Esophagus squamous epithelium (tissue), 5 donors: ENCODE data around the gene ABCC2. TPM values are rescaled to one million over a fixed set of nuclear protein-coding genes. Genes with fewer than 3 reads are reported as not detected.

ENCODE experiments used
- DNase-seq: peaks from one replicate; lab custom pipeline; 2025; lab: John Stamatoyannopoulos, UW
- H3K27ac ChIP-seq, 4 donors: fragments of 200-600 bp; sonication (generic); one replicate each; pipeline ENCODE4 v1.5.1; 2016 to 2019; ENCODE audit warnings: mild to moderate bottlenecking in 1 of 4
- H3K27me3 ChIP-seq, 4 donors: fragments of 200-600 bp; sonication (generic); 1 replicate in 3 of 4; 2 replicates in 1 of 4; pipeline versions ENCODE4 v1.5.1 to v1.6.0; 2017 to 2021; ENCODE audit warnings: antibody characterized with exemption in 1 of 4
- H3K36me3 ChIP-seq, 3 donors: fragments of 200-600 bp; sonication (generic); one replicate each; pipeline ENCODE4 v1.5.1; 2016 to 2019
- H3K4me1 ChIP-seq, 3 donors: fragments of 200-600 bp; sonication (generic); one replicate each; pipeline ENCODE4 v1.5.1; 2017 to 2019
- H3K4me3 ChIP-seq, 4 donors: fragments of 200-600 bp; sonication (generic); 1 replicate in 3 of 4; 2 replicates in 1 of 4; pipeline ENCODE4 v1.5.1; 2016 to 2019; ENCODE audit warnings: mild to moderate bottlenecking in 2 of 4, moderate library complexity in 1 of 4
- H3K9me3 ChIP-seq, 3 donors: fragments of 200-600 bp; sonication (generic); one replicate each; pipeline ENCODE4 v1.5.1; 2016 to 2019
- CTCF ChIP-seq, 6 experiments: fragments of 450-650 bp in 4 of 6; fragments of 200-600 bp in 2 of 6; sonication (generic) in 2 of 6; IDR thresholded peaks; one replicate each; pipeline ENCODE4 v1.5.1; 2016 to 2019; ENCODE audit warnings: antibody characterized with exemption in 6 of 6, mild to moderate bottlenecking in 4 of 6, moderate library complexity in 4 of 6
- POLR2A ChIP-seq, 4 donors: fragments of 450-650 bp; IDR thresholded peaks; one replicate each; pipeline ENCODE4 v1.6.1; 2017; ENCODE audit warnings: antibody characterized with exemption in 4 of 4, mild to moderate bottlenecking in 4 of 4, moderate library complexity in 3 of 4
- WGBS, 2 donors: methylation state at CpG; one replicate each; pipeline ENCODE4 v1.1.5; 2018; 5-methylcytosine and 5-hydroxymethylcytosine counted together
- intact Hi-C: fragments of 100-400 bp; cut with DNase I; formaldehyde crosslinking; loops from one replicate; pipeline ENCODE4 v1.15.0; 2022
- total RNA-seq, 4 donors: library from RNA; depleted of rRNA; stranded (reverse); fragments of >200 nt; gene quantifications; one replicate each; pipeline ENCODE4 v1.1.0, GENCODE V29; 2016
- donor health status: DM: yes; HTN: yes; CAD: no.

The ABCC2 gene
- total RNA-seq, 4 donors from 2014 or later: 0.61 to 2.2 (median 1.1) TPM

- DNase-seq: no peak
- 56 to 58% methylated on average over 5 of the region's 5 CpGs for WGBS, 2 donors
- no peaks in the 10 kb centered on the region for H3K9me3 ChIP-seq
These were observed 4.9 kb downstream of the ABCC2 start for GRCh38 chr10:99787311-99787710.

GRCh38 chr10:99787782-99788445 is 5.5 kb downstream of the ABCC2 start:
- DNase-seq: no peak
- Histone ChIP-seq H3K27me3 (no peaks in the 10 kb centered on the region), H3K4me1 (peaks cover 0 to 23% (median 23%) of the 10 kb centered on the region in 3 donors), H3K9me3 (no peaks in the 10 kb centered on the region), H3K36me3 (no peaks in the 10 kb centered on the region), H3K27ac (peak overlapping the region; percentile 21 to 83 (median 69)), H3K4me3 (no peak overlapping the region)
- TF ChIP-seq CTCF (IDR thresholded peaks at IDR 0.05) (no peak), POLR2A (IDR thresholded peaks at IDR 0.05) (no peak)
- 75 to 86% methylated on average over 7 of the region's 7 CpGs for WGBS, 2 donors
- intact Hi-C loops: no loop called here

More at GRCh38 chr10:99787311-99787710, 4.9 kb downstream of the ABCC2 start:
- Histone ChIP-seq H3K27me3 (no peaks in the 10 kb centered on the region), H3K27ac (peak overlapping the region in 1 of 4 donors; percentile 59), H3K4me3 (no peak overlapping the region), H3K4me1 (peaks cover 0 to 29% (median 26%) of the 10 kb centered on the region in 3 donors), H3K36me3 (no peaks in the 10 kb centered on the region)
- TF ChIP-seq CTCF (IDR thresholded peaks at IDR 0.05): no peak
- intact Hi-C loops: no loop called here

- 34 to 63% methylated on average over 6 of the region's 6 CpGs for WGBS, 2 donors
- TF ChIP-seq POLR2A (IDR thresholded peaks at IDR 0.05) (no peak), CTCF (IDR thresholded peaks at IDR 0.05) (no peak)
- Histone ChIP-seq H3K4me3 (no peak overlapping the region), H3K27me3 (no peaks in the 10 kb centered on the region), H3K36me3 (no peaks in the 10 kb centered on the region), H3K9me3 (no peaks in the 10 kb centered on the region), H3K27ac (peak overlapping the region; percentile 46 to 83 (median 75)), H3K4me1 (peaks cover 0 to 20% (median 17%) of the 10 kb centered on the region in 3 donors)
- no peak for DNase-seq
- intact Hi-C loops: no loop called here
These were observed 6.3 kb downstream of the ABCC2 start for GRCh38 chr10:99788598-99789256.

GRCh38 chr10:99791831-99792230 is 9.4 kb downstream of the ABCC2 start:
- Histone ChIP-seq H3K4me1 (peaks cover 0 to 10% (median 9%) of the 10 kb centered on the region in 3 donors), H3K9me3 (no peaks in the 10 kb centered on the region), H3K27me3 (no peaks in the 10 kb centered on the region), H3K27ac (no peak overlapping the region), H3K36me3 (no peaks in the 10 kb centered on the region), H3K4me3 (no peak overlapping the region)
- intact Hi-C loops: no loop called here
- DNase-seq: no peak
- WGBS, 2 donors: 78 to 89% methylated on average over 3 of the region's 3 CpGs
- TF ChIP-seq CTCF (IDR thresholded peaks at IDR 0.05): no peak

- TF ChIP-seq CTCF (IDR thresholded peaks at IDR 0.05) (no peak), POLR2A (IDR thresholded peaks at IDR 0.05) (no peak)
- intact Hi-C loops: no loop called here
- H3K27me3 ChIP-seq: no peaks in the 10 kb centered on the region
- no peaks in the 10 kb centered on the region for H3K36me3 ChIP-seq
- no peak for DNase-seq
- no peaks in the 10 kb centered on the region for H3K9me3 ChIP-seq
- peaks cover 0 to 3% (median 3%) of the 10 kb centered on the region in 3 donors for H3K4me1 ChIP-seq
- no peak overlapping the region for H3K27ac ChIP-seq
- no peak overlapping the region for H3K4me3 ChIP-seq
- WGBS, 2 donors: 92 to 94% methylated on average over 4 of the region's 4 CpGs
These were observed 11.4 kb downstream of the ABCC2 start for GRCh38 chr10:99793819-99794218.
